HG02973 (cell line): ENCODE data around the gene BRINP1.

Source experiments
- ATAC-seq: cut with Tn5 transposase; IDR thresholded peaks from one replicate; pipeline ENCODE4 v1.9.1; 2021; ENCODE audit warnings: moderate library complexity; ENCODE audit not compliant: unreplicated experiment

BRINP1 gene

DNA sequence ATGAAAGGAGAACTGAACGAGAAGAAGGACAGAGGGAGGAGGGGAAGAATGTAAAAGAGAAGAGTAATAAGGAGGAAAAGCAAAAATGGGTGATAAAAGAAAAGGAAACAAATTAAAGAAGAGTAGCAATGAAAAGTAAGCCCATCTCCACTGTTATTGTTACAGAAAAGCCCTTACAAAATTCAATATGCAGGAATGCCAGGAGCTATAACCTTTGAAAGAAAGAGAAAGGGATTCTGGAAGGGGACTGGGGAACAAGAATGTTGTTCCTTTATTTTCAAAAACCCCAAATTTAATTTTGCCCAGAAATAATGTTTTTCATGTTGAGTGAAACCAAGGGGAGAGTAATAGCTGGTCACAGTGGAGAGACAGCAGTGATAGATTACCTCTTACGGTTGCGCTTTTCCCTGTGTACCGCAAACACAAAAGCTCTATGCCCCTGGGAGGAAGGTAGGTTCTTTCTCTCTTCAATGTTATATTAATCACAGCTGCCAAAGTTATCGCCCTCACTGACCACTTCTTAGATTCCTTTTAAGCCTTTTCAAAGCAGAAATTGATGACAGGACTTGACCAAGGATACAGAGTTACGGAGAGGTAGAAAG, 86.7 kb downstream of the BRINP1 start:
- ATAC-seq = no peak

DNA sequence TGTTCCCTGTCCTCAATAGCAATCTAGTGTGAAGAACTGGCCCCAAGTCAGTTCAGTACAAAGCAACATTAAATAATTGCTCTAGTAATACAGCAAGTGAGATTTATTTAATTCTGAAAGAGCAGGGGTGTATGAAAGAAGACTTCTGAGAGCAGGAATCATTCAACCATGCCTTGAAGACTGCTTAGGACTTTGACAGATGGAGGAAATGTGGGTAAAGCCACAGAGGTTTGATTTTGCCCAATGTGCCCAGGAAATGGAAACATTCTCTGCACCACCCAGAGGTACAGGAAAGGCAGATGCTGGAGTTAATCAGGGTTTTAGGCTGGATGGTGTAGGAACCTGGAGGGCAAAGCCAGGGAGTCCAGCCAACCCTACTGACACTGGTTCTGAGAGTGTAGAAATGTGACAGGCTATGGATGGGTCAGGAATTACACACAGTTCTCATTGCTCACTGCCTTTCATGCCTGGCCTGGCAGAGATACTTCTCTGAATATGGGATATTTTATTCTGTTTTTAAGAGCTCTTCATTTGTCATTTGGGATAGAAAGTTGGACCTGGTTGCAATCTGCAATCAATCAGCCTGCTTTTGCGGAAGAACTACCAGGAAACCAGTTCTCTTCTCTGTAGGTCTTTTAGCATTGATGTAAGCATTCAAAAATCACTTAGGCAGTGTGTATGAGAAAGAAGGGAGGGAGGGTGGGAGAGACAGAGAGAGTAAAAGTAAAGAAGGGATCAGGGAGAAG, 88.3 kb downstream of the BRINP1 start:
- ATAC-seq = no peak

DNA sequence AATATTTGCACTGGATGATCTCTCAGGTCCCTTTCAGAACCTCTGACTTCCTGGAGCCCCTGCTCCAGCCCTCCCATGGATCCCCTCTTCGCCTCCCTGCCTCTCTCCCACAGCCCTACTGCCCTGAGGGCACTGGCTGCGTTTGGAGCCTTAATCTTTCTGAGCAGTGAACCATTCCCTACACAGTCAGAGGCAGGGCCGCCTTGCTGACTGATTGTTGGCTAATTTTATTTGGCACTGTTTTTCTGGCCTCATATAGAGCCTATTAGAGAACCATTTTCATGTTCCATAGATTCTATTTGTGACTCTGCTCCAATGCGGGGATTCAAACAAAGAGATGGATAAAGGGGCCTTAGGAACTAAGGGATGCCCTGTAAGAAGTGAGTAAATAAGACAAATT, 91.1 kb downstream of the BRINP1 start:
- no peak for ATAC-seq

DNA sequence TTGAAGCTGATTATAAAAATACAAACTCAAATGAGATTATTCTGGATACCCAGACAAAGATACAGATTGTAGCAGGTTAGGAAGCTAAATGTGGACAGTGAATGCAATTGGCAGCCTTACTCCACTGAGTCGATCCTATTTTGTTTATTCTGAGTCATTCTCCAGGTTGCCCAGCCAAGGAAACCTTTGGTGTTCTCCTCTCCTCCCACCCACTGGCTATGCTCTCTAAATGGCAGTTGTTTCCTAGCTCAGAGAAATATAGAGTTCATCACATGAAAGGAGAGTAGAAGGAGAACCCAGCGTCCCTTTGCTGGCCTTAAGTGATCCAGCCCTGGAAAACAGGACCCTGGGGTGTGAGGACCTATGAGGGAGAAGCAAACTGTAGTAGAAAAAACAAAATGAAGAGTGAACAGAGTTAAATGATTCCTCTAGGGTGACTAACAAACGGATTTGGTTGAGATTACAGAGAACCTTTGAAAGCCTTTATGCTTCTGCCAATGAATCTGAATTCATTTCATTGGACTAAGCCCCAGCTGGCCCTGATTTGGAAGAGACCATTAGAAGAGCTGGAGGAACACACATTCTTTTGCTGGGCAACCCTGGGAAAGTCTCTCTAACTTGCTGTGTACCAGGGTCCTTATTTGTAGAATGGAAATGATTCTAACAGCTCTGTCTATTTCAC, 95.1 kb downstream of the BRINP1 start:
- no peak for ATAC-seq

DNA sequence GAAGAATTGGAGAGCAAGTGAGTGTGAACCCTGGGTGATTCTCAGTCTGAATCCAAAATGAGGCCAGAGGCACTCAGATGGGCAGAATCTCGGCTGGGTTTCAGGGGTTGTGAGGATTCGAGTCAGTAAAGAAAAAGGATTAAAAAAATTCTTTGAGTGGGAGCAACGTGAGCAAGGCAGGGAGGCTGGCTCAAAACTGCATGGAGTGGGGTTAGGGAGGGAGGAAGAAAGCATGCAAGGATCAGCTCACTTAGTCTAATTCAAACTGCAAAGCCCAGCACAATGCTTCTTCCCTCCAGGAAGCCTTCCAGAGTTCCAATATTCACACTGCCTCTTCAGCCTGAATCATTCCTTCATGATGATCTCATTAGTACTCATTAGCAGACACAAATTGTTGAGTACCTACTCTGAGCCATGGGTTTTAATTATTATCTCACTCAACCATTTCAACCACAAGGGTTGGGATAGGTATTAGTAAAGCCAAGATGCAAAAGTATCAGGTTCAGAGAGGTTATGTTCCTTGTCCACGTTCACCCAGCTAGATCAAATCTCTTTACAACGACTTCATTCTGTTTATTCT, 95.8 kb downstream of the BRINP1 start:
- ATAC-seq = no peak

DNA sequence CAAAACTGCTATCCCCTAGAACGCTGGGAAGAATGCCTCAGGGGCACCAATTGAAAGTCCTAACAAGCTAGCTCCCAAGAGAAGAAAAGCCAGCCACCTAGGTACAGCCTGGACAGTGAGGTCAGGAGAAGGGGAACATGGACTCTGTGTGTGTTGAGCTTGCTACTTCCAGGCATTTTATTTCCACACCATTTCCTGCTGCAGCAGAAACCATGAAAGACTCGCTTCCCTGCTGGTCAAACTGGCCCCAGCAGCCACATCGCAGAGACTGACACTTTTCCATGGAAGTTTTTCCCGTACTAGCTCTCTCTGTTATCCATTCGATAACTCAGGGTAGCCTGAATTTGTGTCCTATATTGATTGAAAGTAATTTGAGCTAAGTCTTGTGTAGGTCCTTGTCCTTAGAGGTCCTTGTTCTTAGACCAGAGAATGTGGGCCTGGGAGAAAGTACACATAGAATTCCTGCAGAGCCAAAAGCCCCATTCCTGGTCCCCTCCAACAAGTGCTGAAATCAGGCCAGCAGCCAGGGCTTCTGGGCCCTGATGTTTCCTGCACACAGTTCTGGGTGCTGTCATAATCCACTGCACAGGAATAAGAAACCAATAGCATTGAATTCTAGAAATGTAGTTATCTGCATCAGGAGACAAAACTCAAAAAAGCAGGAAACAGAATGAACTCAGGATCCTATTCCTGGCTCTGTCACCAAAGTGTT, 96.6 kb downstream of the BRINP1 start:
- ATAC-seq = no peak

DNA sequence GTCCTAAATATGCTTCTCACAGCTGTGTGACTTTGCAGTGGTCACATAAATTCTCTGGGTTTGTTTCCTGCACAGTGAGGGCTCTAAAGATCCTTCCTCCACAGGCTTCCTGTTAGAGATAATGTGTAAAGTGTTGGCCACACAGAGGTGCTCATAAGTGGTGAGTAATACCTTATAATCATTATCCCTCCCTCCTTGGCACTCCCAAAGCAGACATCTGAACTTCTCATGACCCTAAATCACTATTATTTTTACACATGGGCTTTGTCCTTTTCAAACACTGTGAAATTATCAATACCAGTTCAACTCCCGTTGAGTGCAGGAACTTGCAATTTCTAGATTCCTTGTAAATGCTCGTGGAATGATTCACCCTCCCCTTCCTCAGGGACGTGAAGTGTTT, 100.2 kb downstream of the BRINP1 start:
- ATAC-seq = no peak

DNA sequence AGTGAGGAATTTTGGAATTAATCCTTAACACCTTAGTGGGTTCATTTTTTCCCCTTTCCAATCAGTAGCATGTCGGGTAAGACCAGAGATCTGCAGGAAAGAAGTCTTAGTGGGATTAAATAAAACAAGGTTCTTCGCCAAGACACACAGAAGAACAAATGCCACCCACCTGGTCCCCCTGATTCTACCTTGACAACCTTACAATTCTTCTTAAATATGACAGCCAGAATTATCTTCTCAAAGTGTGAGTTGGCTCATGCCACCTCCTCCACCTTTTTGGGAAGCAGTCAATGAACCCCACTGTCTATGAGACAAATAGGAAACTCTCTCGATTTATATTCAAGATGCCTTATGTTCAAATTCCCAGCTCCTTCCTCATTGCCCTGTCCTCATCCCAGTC, 105.1 kb downstream of the BRINP1 start:
- no peak for ATAC-seq

DNA sequence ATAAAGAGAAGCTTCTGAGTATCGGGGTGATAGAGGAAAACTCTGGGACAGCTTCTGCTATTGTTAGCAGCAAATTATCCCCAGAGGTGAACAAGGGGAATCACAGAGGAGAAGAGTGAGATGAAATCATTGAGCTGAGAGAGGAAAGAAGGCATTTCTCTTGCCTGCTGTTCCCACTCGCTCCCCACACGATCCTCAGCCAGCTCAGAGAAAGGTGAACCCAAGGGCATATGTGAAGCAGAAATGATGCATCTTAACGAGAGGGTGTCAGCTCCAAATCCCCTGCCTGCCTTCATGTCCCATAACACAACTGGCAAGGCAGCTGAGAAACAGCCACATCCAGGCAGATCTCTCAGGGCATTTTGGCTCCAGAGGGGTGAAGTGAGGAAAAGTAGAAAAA, 111.6 kb downstream of the BRINP1 start:
- ATAC-seq = no peak

DNA sequence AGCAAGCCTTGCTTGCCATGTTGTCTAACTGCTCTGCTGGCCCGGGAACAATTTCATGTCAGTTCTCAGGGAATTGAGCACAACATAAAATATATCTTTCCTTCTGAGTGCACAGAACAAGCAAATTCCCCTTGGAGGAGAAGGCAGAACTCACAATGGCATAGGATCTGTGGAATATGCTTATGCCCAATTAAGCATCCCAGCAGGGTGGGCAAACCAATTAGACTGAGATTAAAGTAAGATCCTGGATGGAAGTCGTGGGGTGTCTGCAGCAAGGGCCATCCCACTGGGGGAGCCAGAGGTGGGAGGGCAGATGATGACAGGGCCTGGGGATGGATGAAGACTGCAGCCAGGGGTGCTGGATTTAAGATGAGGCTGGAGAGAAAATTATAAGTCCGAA, 114.1 kb downstream of the BRINP1 start:
- no peak for ATAC-seq

DNA sequence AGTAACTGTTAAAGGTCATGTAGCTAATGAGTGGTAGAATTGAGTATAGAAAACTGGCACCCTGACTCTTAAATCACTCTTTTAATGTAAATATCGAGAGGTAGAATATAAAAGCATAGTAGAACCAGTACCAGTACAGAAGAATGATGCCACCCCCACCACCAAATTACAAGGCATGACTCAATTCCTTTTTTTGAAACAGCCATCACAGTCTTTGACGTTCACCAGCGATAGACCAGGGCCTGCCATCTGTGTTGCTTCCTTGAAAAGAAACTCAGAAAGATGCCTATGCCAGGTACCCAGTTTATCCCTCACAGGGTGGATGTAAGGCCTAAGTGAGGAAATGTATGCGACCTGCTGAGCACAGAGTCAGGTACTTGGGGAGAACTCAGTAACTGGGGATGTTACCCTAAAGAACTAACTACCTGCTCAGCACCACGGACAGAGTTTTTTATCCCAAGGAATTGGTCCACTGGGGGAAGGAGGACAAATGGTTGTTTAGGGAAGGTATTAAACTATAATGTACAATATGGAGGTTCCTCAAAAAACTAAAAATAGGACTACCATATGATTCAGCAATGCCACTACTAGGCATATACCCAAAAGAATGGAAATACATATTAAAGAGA, 116.5 kb downstream of the BRINP1 start:
- no peak for ATAC-seq

DNA sequence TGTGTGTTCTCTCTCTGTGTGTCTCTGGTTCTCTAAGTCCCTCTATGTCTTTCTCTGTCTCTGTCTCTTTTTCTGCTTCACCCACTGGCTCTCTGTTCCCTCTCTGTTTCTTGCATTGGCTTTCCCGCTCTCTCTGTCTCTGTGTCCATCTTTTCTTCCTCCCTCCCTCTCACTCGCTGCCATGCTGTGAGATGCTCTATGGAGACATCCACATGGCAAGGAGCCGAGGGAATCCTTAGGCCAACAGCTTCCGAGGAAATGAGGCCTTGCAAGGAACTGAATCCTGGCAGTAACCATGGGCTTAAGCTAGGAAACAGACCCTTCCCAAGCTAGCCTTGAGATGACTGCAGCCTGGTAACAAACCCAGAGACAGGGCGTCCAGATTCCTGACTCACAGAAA, 117.3 kb downstream of the BRINP1 start:
- no peak for ATAC-seq

DNA sequence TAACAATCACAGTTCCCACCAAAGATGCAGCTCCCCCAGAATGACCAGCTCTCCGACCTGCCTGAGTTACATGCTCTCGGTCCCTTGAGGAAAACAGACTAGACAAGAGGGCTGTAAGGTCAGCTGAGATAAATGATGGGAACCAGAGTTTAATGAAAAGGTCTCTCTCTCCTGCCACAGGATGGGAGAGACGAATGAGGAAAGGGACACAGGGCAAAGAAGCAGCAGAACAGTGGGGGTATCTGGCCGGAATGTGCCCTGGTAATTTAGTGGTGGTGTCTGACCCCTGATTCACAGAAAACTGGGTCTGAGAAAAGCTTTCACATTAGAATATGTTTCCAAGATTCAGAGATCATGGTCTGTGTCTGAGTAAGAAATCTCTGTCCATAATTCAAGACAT, 118.5 kb downstream of the BRINP1 start:
- no peak for ATAC-seq

DNA sequence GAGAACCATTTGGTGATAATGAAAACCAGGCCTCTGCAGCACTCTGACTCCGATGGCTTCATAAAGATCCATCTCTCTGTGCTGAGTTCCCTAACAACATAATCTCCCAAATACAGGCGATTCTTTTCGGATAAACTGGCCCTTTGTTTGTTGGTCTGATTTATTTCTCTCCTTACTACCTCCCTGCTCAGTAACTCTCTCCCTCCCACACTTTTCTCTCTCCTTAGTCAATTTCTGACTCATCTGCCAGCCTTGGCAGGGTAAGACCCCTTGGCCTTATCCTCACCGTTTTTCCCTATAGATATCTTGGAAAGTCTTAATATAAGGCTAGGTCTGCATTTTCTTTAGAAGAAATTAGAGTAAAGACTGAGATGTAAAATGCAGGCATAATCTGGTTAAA, 128.7 kb downstream of the BRINP1 start:
- no peak for ATAC-seq

DNA sequence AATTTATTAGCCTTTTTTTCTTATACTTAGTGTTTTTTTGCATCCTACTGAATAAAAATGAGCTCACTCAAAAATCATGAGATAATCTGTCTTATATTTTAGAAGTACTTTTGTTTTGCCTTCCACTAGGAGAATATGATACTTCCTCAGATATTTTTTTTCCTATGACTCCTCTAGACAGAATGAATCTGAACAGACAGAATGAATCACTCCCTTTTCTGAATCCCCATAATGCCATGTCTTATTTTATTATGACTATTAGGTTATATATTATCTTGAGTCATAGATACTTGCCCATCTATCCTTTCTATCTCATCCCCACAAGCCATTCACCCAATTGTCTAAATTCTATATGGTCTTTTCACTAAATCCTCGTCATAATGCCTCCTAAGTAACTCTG, 134.6 kb downstream of the BRINP1 start:
- no peak for ATAC-seq

DNA sequence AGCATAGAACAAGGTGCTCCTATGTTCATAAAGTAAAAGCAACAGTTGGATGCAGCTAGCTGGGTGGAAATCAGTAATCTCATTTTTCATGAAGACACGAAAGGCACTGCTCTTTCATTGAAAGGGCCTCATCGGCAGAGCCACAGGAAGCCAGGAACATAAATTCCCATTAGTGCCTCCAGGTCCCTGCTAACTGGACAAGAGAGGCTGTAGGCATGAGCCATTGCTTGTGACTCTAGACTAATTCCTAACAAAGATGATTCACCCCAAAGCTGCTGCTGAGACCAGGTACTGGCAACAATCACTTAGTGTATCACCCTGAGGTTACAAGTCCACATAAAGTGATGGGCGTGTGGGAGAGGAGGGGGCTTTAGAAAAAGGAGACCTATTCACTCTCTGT, 141.8 kb downstream of the BRINP1 start:
- no peak for ATAC-seq

DNA sequence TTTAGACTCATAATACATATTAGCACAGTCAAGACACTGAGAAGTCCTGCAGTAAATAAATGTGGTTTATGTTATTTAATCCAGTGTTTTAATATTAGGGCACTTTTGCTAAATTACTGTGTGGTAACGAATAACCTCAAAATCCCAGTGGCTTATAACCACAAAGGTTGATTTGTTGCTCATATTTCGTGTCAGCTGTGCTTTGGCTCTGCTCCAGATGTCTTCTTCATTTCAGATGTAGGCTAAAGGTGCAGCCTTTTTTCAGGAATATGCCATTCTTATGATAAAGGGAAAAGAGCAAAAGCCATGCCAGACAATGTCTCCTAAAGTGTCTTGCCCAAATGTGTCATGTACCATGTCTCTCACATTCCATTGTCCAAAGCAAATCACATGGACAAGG, 144.8 kb downstream of the BRINP1 start:
- no peak for ATAC-seq

DNA sequence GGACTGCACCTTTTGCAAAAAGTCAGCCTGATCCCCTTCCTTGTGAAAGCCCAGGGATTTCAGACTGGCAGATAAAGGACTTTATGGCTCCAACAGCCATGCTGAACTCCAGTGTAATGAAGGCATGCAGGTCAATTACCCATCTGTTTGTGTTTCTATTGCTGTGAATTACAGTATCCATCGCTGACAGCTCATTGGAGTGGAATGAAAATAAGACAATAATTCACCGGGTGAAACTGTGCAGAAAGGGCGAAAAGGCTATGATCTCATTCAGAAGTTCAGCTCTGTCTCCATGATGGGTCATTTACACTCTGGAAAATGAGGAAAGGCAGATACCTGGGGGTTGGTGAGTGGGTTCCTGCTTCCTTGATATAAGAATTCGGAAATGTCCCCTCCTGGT, 148.0 kb downstream of the BRINP1 start:
- ATAC-seq = no peak

DNA sequence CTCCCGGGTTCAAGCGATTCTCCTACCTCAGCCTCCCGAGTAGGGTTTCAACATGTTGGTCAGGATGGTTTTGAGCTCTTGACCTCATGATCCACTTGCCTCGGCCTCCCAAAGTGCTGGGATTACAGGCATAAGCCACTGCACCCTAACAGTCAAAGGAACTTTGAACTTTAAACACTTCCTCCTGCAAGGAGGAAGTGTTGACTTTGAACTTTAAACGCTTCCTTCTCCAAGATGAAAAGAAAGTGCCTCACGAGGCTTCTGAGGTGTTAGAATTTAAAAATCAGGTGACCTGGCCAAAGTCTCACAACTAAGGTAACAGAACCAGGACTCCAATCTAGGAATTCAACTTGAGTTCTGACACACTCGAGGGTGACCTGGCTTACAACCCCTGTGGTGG, 150.9 kb downstream of the BRINP1 start:
- no peak for ATAC-seq

DNA sequence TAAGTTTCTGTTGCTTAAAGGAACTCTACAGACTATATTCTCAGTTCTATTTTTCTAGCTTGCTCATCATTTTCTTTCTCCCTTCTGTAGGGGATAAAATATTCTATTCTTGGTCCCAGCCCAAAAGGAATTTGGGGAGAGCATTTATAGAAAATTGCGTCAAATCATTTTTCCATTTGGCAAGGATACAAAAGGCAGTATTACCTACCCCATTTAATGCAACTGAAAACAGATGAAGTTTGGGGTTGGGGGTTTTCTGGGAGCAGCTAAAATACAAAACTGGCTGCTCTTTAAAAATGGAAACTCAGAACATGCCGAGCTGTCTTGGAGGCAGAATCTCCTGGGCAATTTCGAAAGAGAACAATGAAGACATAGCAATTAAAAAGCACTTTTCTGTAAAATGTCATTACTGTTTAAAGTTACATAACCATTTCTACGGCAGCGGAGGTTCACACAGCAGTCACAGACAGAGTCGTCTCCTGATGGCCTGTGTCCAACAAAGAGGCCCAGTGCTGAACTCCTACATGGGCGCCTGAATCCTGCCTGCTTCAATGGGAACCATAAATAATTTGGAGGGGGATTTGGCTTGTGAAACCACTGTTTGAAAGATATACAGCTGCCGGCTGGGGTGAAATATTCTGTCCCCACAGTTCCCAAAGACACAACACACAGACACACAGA, 152.4 kb downstream of the BRINP1 start:
- ATAC-seq = no peak
